Upper lobe of left lung (tissue), 4 donors: Measurements from ENCODE around the gene GRXCR2.

ENCODE experiments used
- CTCF ChIP-seq, 6 experiments: fragments of 450-650 bp in 4 of 6; fragments of 200-600 bp in 2 of 6; sonication (generic) in 2 of 6; IDR thresholded peaks; one replicate each; pipeline ENCODE4 v1.5.1; 2016 to 2019; ENCODE audit warnings: antibody characterized with exemption in 6 of 6
- POLR2AphosphoS5 ChIP-seq, 2 donors: sonication (generic); formaldehyde crosslinking; IDR thresholded peaks; one replicate each; pipeline ENCODE4 v1.5.1; 2017; ENCODE audit warnings: antibody characterized with exemption in 2 of 2

- TF ChIP-seq POLR2AphosphoS5 (IDR thresholded peaks at IDR 0.05): no peak
- no peak for TF ChIP-seq CTCF (IDR thresholded peaks at IDR 0.05)
These were observed 3.1 kb downstream of the GRXCR2 start for GRCh38 chr5:145869753-145870152.
